HG03565 (cell line): ENCODE results near the gene JUNB.
A peak's percentile ranks its signal among the peaks of the same experiment; 100 is the strongest.

ENCODE experiments used
- ATAC-seq: cut with Tn5 transposase; IDR thresholded peaks from one replicate; pipeline ENCODE4 v1.9.1; 2021; ENCODE audit warnings: mild to moderate bottlenecking, moderate library complexity; ENCODE audit not compliant: unreplicated experiment

The JUNB gene

DNA sequence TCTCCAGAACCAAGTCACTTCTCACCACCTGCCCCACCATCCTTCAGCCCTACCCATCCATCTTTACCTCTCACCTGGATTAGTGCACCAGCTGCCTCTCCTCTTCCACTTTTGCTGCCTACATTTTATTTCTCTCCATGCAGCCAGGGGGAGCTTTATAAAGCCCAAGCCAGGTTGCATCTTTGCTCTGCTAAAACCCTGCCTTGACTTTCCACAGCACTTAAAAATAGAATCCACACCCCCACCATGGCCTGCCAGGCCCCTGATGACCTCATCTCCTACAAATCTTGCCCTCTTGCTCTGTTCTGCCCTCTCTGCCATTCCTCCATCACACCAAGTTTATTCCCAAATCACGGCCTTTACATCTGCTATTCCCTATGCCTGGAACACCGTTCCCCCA lies 17.7 kb upstream of the JUNB start:
- ATAC-seq: no peak

DNA sequence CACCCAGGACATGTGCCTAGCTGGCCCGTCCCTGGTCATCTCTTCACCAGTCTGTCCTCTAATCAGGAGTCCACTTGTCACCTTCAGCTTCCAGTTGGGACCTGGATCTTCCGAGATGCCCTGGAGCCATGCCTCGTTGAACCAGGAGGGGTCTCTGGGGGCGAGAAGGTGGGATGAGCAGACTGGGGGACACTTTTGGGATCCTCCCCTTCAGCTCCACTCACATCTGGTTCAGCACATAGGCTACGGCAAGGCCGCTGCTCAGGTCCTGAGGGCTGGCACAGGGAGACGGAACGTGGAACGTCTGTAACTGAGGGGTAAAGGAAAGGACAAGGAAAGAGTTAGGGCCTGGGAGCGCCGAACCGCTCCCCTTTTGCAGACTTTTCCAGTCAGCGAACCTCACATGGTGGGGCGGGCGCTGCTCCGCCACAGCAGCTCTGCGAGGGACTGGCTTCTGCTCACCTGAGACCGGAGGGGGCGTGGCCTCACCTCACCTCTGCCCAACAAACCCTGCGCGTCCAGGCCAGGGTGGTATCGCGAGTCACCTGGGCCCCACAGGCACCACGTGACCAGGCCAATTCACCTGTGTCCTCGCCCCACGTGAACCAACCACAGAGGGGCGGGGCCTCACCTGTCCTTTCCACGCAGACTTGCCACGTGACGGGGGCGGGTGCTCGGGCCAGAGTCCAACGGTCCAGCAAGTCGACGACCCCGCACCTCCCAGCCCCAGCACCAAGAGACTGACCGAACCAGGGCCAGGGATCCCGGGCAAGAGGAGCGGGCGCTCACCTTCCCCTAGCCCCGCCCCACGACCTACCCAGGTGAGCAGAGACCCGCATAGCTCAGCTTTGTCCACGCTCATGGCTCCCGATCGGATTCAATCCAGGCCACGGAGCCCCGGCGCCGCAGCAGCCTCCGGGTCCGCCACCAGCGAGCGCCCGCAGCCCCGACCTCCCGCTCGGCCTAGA lies 16.4 kb upstream of the JUNB start, which contains the start of gene HOOK2:
Gene HOOK2, minus strand, starts transcription at position 965 of the 968 bp plus-strand sequence. Its CDS starts 103 bp downstream, at position 862.
- no peak for ATAC-seq

DNA sequence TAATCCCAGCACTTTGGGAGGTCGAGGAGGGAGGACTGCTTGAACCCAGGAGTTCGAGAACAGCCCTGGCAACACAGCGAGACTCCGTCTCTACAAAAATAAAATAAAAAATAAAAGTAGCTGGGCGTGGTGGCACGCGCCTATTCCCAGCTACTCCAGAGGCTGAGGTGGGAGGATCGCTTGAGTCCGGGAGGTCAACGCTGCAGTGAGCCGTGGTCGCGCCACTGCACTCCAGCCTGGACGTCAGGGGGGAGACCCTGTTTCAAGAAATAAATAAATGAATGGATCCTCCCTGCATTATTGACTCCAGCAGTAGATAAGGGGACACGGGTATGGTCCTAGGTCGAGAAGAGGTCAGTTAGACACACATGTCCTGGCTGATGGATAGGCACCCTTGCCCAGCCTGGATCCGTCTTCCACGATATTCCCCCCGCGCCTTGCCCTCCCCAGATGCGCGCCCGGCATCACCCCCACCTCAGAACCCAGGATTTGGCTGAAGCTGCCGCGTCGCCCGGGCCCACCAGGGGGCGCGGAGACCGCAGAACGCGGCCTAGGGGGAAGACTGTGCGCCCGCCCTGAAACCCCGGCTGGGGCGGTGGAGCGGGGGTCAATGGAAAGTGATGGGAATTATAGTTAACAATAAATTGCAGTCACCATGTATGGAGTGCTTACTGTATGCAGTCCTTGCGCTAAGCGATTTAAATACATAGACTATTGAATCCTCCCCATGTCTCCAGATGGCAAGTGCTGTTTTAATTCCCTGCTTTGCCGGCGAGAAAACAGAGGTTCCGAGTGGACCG lies 13.9 kb upstream of the JUNB start:
- no peak for ATAC-seq

DNA sequence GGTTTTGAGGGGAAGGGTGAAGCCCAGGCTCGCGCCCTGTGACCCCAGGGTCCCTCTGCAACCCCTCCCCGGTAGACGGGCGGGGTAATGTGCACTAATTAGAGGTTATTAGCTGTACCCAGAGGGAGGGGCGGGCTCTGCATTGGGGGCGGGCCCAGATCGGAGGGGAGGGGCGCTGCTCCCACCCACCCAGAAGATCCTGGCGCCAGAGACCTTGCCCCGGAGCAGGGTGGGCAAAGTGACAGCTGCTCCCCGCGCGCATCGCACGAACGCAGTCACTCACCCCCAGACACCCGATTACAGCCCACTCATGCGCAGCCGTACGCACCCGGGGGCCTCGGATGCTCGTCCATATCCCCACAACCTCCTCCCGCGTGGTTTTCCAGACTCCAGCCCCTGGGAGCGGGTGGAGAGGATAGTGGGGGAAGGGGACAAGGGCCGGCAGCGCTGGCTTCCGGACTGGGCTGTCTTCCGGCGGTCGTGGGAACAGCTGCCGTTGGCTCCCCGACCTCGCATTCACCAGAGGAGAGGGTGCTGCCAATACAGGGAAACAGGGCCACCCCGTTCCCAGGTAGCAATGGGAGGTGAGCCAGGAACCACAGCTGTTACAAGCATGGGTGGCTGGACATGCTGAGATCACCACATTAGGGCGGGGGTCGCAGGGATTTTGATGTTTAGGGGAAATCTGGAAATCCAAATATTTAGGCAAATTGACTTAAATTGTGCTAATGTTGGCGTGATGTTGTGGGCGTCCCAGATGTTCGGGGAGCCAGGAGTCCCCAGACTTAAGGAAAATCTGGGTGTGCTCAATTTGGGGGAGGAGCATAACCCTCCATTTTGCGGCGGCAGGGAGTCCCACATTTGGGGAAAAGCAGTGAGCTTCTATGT lies 13.0 kb upstream of the JUNB start:
- ATAC-seq: no peak

DNA sequence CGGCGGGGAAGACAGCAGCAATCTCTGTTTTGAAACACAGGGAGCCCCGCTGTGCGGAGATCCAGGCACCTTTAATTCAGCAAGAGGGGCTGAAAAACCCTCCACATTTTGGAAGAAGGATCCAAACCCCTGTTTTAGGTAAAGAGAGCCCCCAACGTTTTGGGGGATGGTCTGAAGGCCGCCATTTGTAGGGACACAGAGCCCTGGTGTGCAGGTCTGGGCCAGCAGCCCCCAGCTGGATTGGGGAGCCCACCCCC lies 12.5 kb upstream of the JUNB start:
- no peak for ATAC-seq

DNA sequence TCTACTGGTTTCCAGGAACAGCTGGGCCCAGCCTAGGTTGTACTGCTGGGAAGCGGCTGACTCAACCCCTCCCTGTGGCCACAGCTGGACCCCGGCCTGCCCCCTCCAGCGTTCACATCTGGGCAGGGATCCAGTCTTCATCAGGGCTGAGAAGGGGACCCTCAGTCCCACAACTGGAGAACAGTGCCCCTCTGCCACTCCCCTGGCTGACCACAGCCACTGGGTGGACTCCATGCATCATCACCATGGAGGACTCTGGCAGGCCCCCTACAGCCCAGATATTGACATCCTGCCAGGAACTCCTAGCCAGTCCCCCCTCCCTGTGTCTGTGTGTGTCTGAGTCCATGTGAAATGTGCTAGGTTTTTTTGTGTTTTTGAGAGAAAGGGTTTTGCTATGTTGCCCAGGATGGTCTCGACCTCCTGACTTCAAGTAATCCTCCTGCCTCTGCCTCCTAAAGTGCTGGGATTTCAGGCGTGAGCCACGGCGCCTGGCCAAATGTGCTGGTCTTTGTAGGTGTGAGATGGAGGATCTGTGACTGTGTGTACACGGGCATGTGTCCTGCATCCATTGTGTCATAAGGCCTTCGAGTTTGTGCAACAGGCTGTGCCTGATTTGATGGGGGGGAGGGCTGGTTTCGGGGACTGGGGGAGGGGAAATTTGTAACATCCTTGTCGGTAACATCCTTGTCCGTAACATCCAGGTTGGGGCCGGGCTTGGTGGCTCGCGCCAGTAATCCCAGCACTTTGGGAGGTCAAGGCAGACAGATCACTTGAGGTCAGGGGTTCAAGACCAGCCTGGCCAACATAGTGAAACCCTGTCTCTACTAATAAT lies 11.9 kb upstream of the JUNB start:
- no peak for ATAC-seq

DNA sequence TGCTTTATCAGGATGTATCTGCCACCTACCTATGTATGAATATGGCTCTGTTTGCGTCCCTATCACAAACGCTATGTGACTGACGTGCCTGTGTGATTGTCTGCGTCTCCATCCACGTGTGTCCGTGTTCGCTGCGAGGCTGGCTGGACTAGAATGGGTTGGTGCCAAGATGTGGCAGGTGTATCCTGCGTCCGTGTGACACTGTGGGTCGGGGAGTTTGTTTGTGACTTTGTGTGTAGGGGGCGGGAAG lies 9.2 kb upstream of the JUNB start:
- ATAC-seq: peak; percentile 20

DNA sequence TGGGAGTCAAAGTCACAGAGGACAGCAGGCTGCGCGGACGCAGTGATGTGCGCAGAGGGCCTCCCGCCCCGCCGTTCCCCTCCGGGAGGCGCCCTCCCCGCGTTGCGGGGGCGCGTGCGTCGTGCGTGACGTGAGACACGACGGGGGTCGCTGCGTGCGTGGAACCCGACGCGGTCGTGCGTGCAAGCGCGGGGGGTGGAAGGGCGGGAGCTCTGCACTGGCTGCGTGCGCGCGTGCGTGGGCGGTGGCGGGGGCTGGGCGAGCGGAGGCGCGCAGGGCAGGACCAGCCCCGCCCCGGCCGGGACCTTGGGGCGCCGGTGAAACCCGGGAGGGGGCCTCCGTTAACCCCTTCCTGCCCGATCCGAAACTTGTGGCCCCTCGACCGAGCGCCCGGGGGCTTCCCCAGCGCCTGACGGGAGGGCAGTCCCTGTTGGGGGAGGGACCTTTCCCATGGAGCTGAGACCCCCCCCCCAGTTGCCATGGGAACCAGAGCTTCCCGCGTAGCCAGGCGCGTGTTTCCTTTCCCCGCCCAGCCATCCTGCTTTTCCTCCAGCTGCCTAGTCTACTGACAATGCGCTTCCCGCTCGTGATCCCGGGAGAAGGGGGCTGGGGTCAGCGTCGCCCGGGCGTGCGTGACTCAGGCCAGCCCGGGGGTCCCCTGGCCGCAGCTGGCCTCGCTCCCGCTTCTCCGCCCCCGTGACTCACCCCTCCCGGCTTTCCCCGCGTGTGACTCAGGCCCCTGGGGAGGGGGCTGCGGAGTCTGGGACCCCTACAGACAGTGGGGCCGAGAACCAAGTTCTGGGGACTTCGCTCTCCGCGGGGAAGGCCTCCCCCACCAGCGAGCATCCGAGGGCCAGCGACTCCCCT lies 8.6 kb upstream of the JUNB start:
- peak; percentile 27 for ATAC-seq

DNA sequence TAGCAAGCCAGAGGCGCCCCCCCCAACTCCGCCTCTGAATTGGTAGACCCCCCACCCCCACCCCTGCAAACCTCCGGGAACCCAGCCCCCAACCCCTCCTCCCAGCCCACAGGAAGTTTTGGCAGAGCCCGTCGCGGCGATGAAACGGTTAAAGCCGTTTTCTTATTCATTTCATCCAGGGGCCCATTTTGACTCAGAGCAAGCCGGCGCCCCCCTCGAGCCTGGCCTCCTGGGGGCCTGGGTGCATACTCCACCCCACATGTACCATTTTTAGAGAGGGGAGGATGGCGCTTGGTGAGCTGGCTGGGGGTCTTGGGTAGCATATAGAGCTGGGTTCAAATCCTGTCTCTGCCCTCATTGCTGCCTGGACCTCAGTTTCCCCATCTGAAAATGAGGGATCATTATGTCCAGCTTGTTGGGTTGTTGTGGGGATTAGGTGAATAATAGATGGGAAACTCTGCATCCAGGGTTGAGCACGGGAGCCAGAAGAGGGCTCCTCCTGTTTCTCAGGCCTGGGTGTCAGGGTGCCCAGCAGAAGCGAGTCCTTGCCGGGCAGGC lies 7.9 kb upstream of the JUNB start:
- ATAC-seq: no peak

DNA sequence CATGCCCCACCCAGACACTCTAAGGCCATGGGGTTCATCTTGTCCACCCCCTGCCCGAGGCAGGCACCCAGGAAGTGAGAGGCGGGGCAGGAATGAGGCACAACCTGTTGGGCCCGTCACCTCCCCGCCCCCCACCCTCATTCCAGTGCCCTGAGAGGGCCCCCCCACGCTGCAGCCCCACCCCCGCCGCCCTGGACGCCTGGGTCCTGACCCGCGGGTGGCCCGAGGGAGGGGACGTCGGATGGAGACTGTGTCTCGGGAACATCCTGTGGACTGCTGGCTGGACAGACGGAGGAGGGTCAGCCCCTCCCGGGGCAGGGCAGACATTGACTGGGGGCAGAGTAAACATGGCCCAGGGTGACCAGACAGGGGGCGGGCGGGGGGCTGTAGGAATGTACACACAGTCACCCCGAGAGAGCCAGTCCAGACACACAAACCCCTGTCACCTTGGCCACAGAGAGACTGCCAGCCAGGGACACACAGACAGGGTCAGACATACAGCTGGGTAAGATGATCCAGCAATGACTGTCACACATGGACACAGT lies 7.4 kb upstream of the JUNB start:
- no peak for ATAC-seq

DNA sequence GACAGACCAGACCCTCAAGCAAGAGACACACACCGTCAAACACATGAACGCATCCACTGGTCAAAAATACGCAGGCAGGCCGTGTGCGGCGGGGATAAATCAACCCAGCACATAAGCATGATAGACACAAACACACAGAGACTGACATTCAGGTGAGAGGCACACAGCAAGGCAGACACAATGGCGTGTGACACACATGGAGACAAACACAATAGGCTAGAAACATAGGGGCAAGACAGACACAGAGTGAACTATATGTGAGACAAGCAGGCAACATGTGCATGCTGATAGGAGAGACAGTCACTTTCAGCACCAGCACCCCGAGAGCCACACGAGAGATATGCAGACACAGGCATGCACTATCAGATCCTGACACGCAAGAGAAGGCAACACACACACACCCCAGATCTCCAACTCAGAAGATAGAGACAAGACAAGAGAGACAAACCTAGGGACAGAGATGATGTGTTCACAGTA lies 6.9 kb upstream of the JUNB start:
- ATAC-seq: no peak

DNA sequence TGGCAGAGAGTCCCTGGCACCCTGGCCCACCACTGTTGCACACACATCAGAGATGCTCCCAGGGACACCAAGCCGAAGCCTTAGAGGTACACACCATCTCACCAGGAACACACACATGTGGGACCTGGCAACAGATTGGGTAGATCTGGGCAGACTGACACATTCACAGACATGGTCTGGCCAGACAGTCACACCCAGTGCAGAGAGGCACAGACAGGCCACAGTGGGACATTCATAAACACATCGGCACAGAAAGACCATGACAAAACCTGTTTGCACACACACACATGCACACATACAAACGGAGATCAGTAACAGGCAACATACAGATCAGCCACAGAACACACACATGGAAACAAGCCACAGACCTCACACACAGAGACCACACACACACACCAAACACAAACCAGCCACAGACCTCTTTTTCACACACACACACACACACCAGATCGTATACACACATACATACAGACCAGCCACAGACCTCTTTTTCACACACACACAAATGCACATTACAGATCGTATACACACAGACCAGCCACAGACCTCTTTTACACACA lies 6.3 kb upstream of the JUNB start:
- ATAC-seq: no peak

DNA sequence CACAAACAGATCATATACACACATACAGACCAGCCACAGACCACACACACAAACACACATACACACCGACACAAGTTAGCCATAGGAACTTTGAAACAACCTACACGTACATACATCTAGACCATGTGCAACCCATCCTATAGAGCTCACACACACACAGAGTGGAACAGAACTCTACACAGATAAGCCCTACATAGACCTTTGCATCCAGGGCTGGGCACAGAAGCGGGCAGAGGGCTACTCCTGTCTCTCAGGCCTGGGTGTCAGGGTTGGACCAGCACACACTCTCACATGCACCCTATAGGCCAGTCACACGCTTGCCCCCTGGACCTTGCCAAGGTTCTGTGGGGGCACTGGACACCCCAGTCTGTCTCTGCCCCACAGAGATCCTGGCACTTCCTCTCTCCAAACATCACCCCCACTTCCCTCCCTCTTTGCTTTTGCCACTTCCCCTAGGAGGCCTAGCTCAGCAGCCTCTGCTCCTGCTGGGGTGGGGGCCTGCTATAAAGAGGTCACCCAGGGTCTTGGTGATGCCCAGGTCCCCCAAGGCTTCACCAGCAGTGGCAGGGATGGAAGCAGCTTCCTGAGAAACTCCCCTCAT lies 5.8 kb upstream of the JUNB start:
- ATAC-seq: no peak

DNA sequence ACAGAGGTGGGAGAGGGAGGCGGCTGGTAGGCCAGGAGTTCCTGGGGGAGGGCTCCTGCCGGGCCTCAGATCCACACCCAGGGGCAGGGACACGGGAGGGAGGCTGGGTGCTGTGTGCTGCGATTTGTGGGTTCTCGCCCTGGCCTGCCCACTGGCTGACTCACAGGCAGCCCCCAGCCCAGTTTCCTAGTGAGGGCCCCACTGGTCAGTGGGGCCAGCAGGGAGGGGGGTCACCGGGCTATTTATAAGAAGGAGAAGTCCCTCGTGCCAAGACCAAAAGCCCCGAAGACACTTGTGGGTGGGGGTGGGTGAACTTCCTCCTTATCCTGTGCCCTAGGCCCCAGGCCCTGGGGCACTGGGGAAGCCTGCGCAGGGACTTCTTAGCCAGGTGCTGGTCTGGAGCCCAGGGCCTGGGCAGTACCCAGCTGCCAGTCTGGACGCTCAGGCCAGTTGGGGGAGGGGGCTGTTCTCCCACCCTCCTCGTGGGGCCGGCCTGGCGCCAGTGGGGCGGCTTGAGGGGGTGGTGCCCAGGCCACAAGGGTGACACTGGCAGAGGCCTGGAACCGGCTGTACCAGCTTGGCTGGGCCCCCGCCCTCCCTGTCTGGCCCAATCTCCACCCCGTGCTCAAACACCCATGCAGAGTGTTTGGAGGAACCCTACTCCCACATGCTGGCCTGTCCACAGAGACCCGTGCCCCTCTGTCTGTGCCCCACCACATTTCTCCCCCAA lies 5.0 kb upstream of the JUNB start:
- no peak for ATAC-seq

DNA sequence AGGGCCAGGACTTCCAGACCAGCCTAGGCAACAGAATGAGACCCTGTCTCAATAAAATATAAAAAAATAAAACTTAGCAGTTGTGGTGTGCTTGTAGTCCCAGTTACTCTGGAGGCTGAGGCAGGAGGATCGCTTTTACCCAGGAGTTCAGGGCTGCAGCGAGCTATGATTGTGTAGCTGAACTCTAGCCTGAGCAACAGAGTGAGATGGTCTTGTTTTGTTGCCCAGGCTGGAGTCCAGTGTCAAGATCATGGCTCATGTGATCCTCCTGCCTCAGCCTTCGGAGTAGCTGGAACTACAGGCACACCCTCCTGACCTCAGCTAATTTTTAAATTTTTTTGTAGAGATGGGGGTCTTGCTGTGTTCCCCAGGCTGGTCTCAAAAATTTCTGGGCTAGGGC lies 4.3 kb upstream of the JUNB start:
- no peak for ATAC-seq

DNA sequence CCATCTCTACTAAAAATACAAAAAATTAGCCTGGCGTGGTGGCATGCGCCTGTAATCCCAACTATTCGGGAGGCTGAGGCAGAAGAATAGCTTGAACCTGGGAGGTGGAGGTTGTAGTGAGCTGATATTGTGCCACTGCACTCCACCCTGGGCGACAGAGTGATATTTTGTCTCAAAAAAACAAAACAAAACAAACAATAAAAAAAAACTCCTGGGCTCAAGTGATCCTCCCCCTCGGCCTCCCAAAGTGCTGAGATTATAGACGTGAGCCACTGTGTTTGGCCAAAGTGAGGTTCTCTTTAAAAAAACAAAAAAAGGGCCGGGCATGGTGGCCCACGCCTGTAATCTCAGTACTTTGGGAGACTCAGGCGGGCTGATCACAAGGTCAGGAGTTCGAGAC lies 3.8 kb upstream of the JUNB start:
- ATAC-seq: no peak

DNA sequence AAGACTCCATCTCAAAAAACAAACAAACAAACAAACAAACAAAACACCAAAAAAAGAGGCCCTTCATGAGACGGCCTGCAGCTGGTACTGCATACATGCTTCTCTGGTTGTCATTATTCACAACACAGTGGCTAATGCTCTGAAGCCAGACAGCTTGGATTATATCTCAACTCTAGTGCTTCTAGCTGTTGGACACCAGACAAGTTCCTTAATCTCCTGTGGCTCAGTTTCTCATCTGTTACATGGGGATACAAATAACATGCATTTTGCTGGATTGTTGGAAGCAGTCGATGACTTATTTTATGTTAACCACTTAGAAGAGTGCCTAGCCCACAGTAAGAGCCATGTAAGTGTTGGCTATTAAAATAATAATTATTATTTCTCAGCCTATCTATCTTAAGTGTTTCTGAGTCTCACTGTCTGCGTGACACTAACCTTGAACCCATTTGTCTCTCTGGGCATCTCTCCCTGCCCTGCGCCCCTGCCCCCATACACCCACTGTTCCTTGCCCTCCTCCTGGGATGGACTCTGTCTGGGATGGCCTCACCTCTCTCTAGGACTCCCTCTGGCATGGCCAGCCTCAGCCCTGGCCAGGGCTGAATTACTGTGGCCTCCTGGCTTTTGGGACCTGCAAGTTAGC lies 3.1 kb upstream of the JUNB start:
- no peak for ATAC-seq
